Measurements from ENCODE around the gene ADGRA3. TPM values are rescaled to one million over a fixed set of nuclear protein-coding genes. Genes with fewer than 3 reads are reported as not detected.

Gene ADGRA3
- total RNA-seq, 1 donor from 2014 or later = 20.1 TPM

DNA sequence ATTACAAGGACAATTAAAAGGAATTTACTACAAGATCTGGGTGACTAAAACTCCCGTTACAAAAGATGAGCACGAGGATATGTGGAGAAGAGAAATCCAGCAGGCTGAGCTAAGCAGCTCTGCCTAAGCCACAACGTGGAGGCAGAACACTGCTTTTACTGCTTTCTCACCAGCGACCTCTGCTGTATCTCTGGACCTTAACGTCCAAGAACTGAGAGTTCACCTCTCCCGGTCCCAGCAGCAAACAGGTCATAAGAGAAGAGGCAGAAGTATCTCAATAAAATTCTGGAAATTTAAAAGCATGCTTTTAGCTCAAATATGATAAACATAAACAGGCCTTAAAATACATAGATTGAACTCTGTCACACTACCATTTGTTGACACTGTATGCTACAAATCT, 81.0 kb downstream of the ADGRA3 start:
- H3K4me1 Mint-ChIP-seq (ENCODE audit: unreplicated experiment) = no peaks in the 10 kb centered on the region
- no peaks in the 10 kb centered on the region for H3K36me3 Mint-ChIP-seq (ENCODE audit: low read depth, unreplicated experiment)
- H3K27me3 Mint-ChIP-seq (ENCODE audit: unreplicated experiment) = peaks cover 2% of the 10 kb centered on the region
- H3K9me3 Mint-ChIP-seq (ENCODE audit: unreplicated experiment) = no peaks in the 10 kb centered on the region
- TF ChIP-seq, protein P1, sequence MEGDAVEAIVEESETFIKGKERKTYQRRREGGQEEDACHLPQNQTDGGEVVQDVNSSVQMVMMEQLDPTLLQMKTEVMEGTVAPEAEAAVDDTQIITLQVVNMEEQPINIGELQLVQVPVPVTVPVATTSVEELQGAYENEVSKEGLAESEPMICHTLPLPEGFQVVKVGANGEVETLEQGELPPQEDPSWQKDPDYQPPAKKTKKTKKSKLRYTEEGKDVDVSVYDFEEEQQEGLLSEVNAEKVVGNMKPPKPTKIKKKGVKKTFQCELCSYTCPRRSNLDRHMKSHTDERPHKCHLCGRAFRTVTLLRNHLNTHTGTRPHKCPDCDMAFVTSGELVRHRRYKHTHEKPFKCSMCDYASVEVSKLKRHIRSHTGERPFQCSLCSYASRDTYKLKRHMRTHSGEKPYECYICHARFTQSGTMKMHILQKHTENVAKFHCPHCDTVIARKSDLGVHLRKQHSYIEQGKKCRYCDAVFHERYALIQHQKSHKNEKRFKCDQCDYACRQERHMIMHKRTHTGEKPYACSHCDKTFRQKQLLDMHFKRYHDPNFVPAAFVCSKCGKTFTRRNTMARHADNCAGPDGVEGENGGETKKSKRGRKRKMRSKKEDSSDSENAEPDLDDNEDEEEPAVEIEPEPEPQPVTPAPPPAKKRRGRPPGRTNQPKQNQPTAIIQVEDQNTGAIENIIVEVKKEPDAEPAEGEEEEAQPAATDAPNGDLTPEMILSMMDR (IDR thresholded peaks at IDR 0.05; ENCODE audit: unreplicated experiment) = no peak
- no peak overlapping the region for H3K4me3 Mint-ChIP-seq (ENCODE audit: unreplicated experiment)
- no peak overlapping the region for H3K27ac Mint-ChIP-seq (ENCODE audit: unreplicated experiment)
- DNase-seq (ENCODE audit: low spot score) = peak; percentile 54

DNA sequence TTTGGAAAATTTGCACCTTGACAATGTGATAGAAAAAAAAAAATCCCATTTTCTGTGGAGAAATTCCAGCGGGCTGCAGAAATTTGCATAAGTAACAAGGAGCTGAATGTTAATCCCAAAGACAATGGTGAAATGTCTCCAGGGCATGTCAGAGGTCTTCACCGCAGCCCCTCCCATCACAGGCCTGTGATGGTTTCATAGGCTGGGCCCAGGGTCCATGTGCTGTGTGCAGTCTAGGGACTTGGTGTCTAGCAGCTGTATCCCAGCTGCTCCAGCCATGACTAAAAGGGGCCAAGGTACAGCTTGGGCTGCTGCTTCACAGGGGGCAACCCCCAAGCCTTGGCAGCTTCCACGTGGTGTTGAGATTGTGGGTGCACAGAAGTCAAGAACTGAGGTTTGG, 85.2 kb downstream of the ADGRA3 start:
- TF ChIP-seq, protein P1 (IDR thresholded peaks at IDR 0.05; ENCODE audit: unreplicated experiment) = no peak
- H3K4me1 Mint-ChIP-seq (ENCODE audit: unreplicated experiment) = no peaks in the 10 kb centered on the region
- H3K4me3 Mint-ChIP-seq (ENCODE audit: unreplicated experiment) = no peak overlapping the region
- H3K9me3 Mint-ChIP-seq (ENCODE audit: unreplicated experiment) = no peaks in the 10 kb centered on the region
- no peak for DNase-seq (ENCODE audit: low spot score)
- H3K27ac Mint-ChIP-seq (ENCODE audit: unreplicated experiment) = no peak overlapping the region
- no peaks in the 10 kb centered on the region for H3K27me3 Mint-ChIP-seq (ENCODE audit: unreplicated experiment)
- no peaks in the 10 kb centered on the region for H3K36me3 Mint-ChIP-seq (ENCODE audit: low read depth, unreplicated experiment)

DNA sequence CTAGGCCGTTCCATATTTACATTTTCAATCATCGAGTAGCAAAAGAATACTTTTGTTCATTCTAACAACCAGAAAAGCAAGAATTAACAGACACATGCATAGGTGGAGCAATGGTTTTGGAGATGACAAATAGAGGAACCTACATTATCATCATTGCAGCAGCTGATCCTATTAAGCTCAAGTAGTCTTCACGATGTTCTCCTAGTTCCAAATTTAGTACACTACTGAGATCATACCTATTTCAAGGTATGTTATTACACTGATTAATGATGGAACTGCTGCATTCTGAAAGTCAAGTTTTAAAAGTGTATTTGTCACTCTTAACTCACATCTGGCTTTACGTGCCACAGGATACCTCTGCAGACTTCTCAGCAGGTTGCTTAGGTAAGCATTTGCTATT, 87.4 kb downstream of the ADGRA3 start:
- no peak for DNase-seq (ENCODE audit: low spot score)
- H3K4me3 Mint-ChIP-seq (ENCODE audit: unreplicated experiment) = no peak overlapping the region
- TF ChIP-seq, protein P1 (IDR thresholded peaks at IDR 0.05; ENCODE audit: unreplicated experiment) = no peak
- H3K27me3 Mint-ChIP-seq (ENCODE audit: unreplicated experiment) = no peaks in the 10 kb centered on the region
- H3K27ac Mint-ChIP-seq (ENCODE audit: unreplicated experiment) = no peak overlapping the region
- no peaks in the 10 kb centered on the region for H3K4me1 Mint-ChIP-seq (ENCODE audit: unreplicated experiment)
- H3K36me3 Mint-ChIP-seq (ENCODE audit: low read depth, unreplicated experiment) = no peaks in the 10 kb centered on the region
- no peaks in the 10 kb centered on the region for H3K9me3 Mint-ChIP-seq (ENCODE audit: unreplicated experiment)

DNA sequence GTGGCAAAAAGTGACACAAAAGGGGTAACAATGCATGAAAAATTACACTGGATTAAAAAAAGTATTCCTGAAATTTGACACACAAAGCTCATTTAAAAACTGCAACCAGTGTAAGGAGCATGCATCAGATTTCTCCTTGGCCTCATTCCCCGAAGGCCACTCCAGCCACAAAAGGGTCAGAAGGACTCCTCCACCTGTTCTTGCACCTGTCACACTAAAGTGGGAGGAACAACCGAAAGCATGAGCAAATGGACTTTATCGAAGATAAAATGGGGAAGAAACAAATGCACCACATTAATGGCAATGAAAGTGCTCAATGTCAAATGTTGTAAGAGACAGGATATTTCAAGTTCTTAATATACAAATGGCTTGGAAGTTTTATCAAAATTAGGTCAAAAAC, 88.2 kb downstream of the ADGRA3 start:
- DNase-seq (ENCODE audit: low spot score) = no peak
- H3K4me1 Mint-ChIP-seq (ENCODE audit: unreplicated experiment) = no peaks in the 10 kb centered on the region
- H3K36me3 Mint-ChIP-seq (ENCODE audit: low read depth, unreplicated experiment) = no peaks in the 10 kb centered on the region
- no peaks in the 10 kb centered on the region for H3K27me3 Mint-ChIP-seq (ENCODE audit: unreplicated experiment)
- H3K27ac Mint-ChIP-seq (ENCODE audit: unreplicated experiment) = no peak overlapping the region
- H3K4me3 Mint-ChIP-seq (ENCODE audit: unreplicated experiment) = no peak overlapping the region
- no peaks in the 10 kb centered on the region for H3K9me3 Mint-ChIP-seq (ENCODE audit: unreplicated experiment)
- TF ChIP-seq, protein P1 (IDR thresholded peaks at IDR 0.05; ENCODE audit: unreplicated experiment) = no peak

DNA sequence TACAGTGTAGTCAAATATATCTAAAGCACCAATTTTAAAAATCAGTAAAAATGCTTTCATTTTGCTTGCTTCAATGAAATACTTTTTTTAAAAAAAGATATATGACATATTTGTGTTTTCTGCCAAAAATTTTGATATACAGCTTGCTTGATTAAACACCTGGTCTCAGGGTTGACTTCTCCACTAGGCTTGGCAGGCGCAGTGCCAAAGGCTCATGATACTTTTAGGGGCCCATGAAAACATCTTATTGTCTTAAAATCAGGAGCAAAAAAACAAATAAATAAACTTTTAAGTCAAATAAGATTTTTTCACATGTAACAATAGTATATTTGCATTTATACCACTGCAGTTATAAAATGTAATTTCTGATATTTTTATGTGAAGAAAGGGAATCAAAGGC, 95.6 kb downstream of the ADGRA3 start:
- TF ChIP-seq, protein P1 (IDR thresholded peaks at IDR 0.05; ENCODE audit: unreplicated experiment) = no peak
- no peaks in the 10 kb centered on the region for H3K9me3 Mint-ChIP-seq (ENCODE audit: unreplicated experiment)
- H3K27ac Mint-ChIP-seq (ENCODE audit: unreplicated experiment) = no peak overlapping the region
- H3K4me3 Mint-ChIP-seq (ENCODE audit: unreplicated experiment) = no peak overlapping the region
- no peak for DNase-seq (ENCODE audit: low spot score)
- H3K4me1 Mint-ChIP-seq (ENCODE audit: unreplicated experiment) = no peaks in the 10 kb centered on the region
- H3K36me3 Mint-ChIP-seq (ENCODE audit: low read depth, unreplicated experiment) = no peaks in the 10 kb centered on the region
- H3K27me3 Mint-ChIP-seq (ENCODE audit: unreplicated experiment) = peaks cover 1% of the 10 kb centered on the region
